Measurements from ENCODE around the gene BHLHA15. TPM values are rescaled to one million over a fixed set of nuclear protein-coding genes. Genes with fewer than 3 reads are reported as not detected.

The BHLHA15 gene
- total RNA-seq, 4 donors from 2014 or later, result 3.7 to 18.5 (median 5.6) TPM

GRCh38 chr7:98189559-98189958 is 21.7 kb upstream of the BHLHA15 start:
- H3K4me3 ChIP-seq (ENCODE audit: low read depth, poor library complexity, severe bottlenecking), result no peak overlapping the region
- WGBS, 2 donors, result 95 to 96% methylated on average over 11 of the region's 11 CpGs
- DNase-seq (ENCODE audit: low spot score in 2 of 2), result no peak
- intact Hi-C loops (cut with DNase I; ENCODE audit: low total_unique reads), result no loop called here
- TF ChIP-seq CTCF (IDR thresholded peaks at IDR 0.05) (no peak), POLR2A (IDR thresholded peaks at IDR 0.05) (no peak)

- TF ChIP-seq CTCF (IDR thresholded peaks at IDR 0.05) (no peak), POLR2A (IDR thresholded peaks at IDR 0.05) (no peak)
- no peak overlapping the region for H3K4me3 ChIP-seq (ENCODE audit: low read depth, poor library complexity, severe bottlenecking)
- intact Hi-C loops (cut with DNase I; ENCODE audit: low total_unique reads), result no loop called here
- DNase-seq (ENCODE audit: low spot score in 2 of 2), result no peak
- 96 to 97% methylated on average over 32 of the region's 32 CpGs for WGBS, 2 donors
These were observed 19.4 kb upstream of the BHLHA15 start for GRCh38 chr7:98191668-98192431.

- TF ChIP-seq CTCF (IDR thresholded peaks at IDR 0.05) (no peak), POLR2A (IDR thresholded peaks at IDR 0.05) (no peak)
- intact Hi-C loops (cut with DNase I; ENCODE audit: low total_unique reads), result no loop called here
- no peak overlapping the region for H3K4me3 ChIP-seq (ENCODE audit: low read depth, poor library complexity, severe bottlenecking)
- no peak for DNase-seq (ENCODE audit: low spot score in 2 of 2)
- 91 to 92% methylated on average over 22 of the region's 22 CpGs for WGBS, 2 donors
These were observed 18.3 kb upstream of the BHLHA15 start for GRCh38 chr7:98192781-98193457.

GRCh38 chr7:98193474-98194180 is 17.6 kb upstream of the BHLHA15 start:
- intact Hi-C loops (cut with DNase I; ENCODE audit: low total_unique reads), result no loop called here
- DNase-seq (ENCODE audit: low spot score in 2 of 2), result no peak
- WGBS, 2 donors, result 97% methylated on average over 37 of the region's 37 CpGs
- TF ChIP-seq POLR2A (IDR thresholded peaks at IDR 0.05) (no peak), CTCF (IDR thresholded peaks at IDR 0.05) (no peak)
- no peak overlapping the region for H3K4me3 ChIP-seq (ENCODE audit: low read depth, poor library complexity, severe bottlenecking)

GRCh38 chr7:98194186-98194585 is 17.1 kb upstream of the BHLHA15 start:
- no peak overlapping the region for H3K4me3 ChIP-seq (ENCODE audit: low read depth, poor library complexity, severe bottlenecking)
- DNase-seq (ENCODE audit: low spot score in 2 of 2), result no peak
- intact Hi-C loops (cut with DNase I; ENCODE audit: low total_unique reads), result no loop called here
- TF ChIP-seq POLR2A (IDR thresholded peaks at IDR 0.05), result no peak
- TF ChIP-seq CTCF (IDR thresholded peaks at IDR 0.05), result no peak
- 95 to 96% methylated on average over 28 of the region's 28 CpGs for WGBS, 2 donors
